Stomach (tissue), 9 donors: ENCODE results near the gene PACSIN3. TPM values are rescaled to one million over a fixed set of nuclear protein-coding genes. Genes with fewer than 3 reads are reported as not detected.
A peak's percentile ranks its signal among the peaks of the same experiment; 100 is the strongest.

Source experiments
- DNase-seq, 2 donors: peaks; one replicate each; pipeline versions ENCODE4 v3.0.0 to v3.0.0-alpha.2; 2013 to 2019
- H3K27ac ChIP-seq, 5 donors: fragments of 200-600 bp in 4 of 5; sonication (generic) in 4 of 5; one replicate each; pipeline ENCODE4 v1.5.1; 2013 to 2019; ENCODE audit warnings: mild to moderate bottlenecking in 1 of 5, moderate library complexity in 1 of 5
- H3K27me3 ChIP-seq, 3 donors: fragments of 200-600 bp; sonication (generic); one replicate each; pipeline ENCODE4 v1.5.1; 2017 to 2019; ENCODE audit warnings: mixed run types in 1 of 3
- H3K36me3 ChIP-seq, 4 donors: fragments of 200-600 bp; sonication (generic); 1 replicate in 3 of 4; 2 replicates in 1 of 4; pipeline ENCODE4 v1.5.1; 2016 to 2019
- H3K4me1 ChIP-seq, 4 donors: fragments of 200-600 bp; sonication (generic); one replicate each; pipeline ENCODE4 v1.5.1; 2016 to 2019
- H3K4me3 ChIP-seq, 4 donors: fragments of 200-600 bp; sonication (generic) in 3 of 4; one replicate each; pipeline ENCODE4 v1.5.1; 2016 to 2019; ENCODE audit warnings: mild to moderate bottlenecking in 1 of 4
- H3K9me3 ChIP-seq, 4 donors: fragments of 200-600 bp; sonication (generic); one replicate each; pipeline ENCODE4 v1.5.1; 2016 to 2019
- CTCF ChIP-seq, 7 experiments: fragments of 450-650 bp in 4 of 7; fragments of 200-600 bp in 3 of 7; sonication (generic) in 3 of 7; IDR thresholded peaks; one replicate each; pipeline ENCODE4 v1.5.1; 2016 to 2019; ENCODE audit warnings: antibody characterized with exemption in 7 of 7, control low read depth in 2 of 7, mild to moderate bottlenecking in 1 of 7
- EP300 ChIP-seq: sonication (generic); formaldehyde crosslinking; IDR thresholded peaks from one replicate; pipeline ENCODE4 v1.6.1; 2017; ENCODE audit warnings: antibody characterized with exemption
- POLR2A ChIP-seq, 4 donors: fragments of 450-650 bp; IDR thresholded peaks; one replicate each; pipeline ENCODE4 v1.6.1; 2016; ENCODE audit warnings: antibody characterized with exemption in 4 of 4, control low read depth in 2 of 4, mild to moderate bottlenecking in 1 of 4, moderate library complexity in 1 of 4
- POLR2AphosphoS5 ChIP-seq, 3 donors: sonication (generic); formaldehyde crosslinking; IDR thresholded peaks; one replicate each; pipeline ENCODE4 v1.6.1; 2016; ENCODE audit warnings: antibody characterized with exemption in 3 of 3
- WGBS, 5 donors: extraction: QIAGEN DNeasy Blood & Tissue Kit in 3 of 5; methylation state at CpG; one replicate each; pipeline versions ENCODE4 v1.1.5 to v1.1.7; 2013 to 2018; 5-methylcytosine and 5-hydroxymethylcytosine counted together
- intact Hi-C: fragments of 100-400 bp; cut with DNase I; formaldehyde crosslinking; loops from one replicate; pipeline ENCODE4 v1.15.1; 2023; ENCODE audit warnings: low total_unique reads
- polyA plus RNA-seq, 3 donors: library from polyadenylated mRNA; stranded (reverse); fragments of 200-250 nt; gene quantifications; one replicate each; pipeline ENCODE4 v1.2.3, GENCODE V29; 2013
- total RNA-seq, 5 donors: library from RNA; depleted of rRNA; stranded (reverse); fragments of >200 nt; gene quantifications; one replicate each; pipeline versions ENCODE4 v1.1.0 to v1.2.3, GENCODE V29; 2014 to 2016
- donor health status: healthy with polysubstance abuse.
- donor health status: Bipolar disorder and iron deficiency.
- donor health status: healthy.

Gene PACSIN3
- total and polyA plus RNA-seq, 8 donors = 6.4 to 59.0 (median 26.0) TPM

DNA sequence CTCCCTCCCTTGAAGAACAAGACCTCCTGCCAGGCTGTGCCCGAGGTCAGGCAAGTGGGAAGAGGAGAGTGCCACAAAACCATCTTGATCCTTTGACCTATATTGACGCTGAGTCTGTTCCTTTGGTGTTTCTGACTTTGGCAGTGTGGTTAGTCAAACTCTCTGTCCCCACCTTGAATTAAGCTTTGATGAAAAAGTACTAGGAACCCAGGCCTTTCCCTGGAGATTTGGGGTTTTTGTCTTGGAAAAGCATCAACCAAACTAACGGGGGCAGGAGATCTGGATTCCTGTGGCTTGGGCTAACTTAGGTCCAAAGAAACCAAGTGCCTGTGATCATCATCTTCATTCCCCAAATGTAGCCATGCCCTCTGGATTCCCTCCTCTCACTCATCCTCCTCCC, 49.9 kb downstream of the PACSIN3 start:
- intact Hi-C loops = no loop called here
- TF ChIP-seq EP300 (no peak), POLR2AphosphoS5 (IDR thresholded peaks at IDR 0.05) (no peak), CTCF (IDR thresholded peaks at IDR 0.05) (no peak), POLR2A (IDR thresholded peaks at IDR 0.05) (no peak)
- Histone ChIP-seq H3K4me3 (no peak overlapping the region), H3K27me3 (no peaks in the 10 kb centered on the region), H3K27ac (no peak overlapping the region), H3K4me1 (peaks cover 0 to 17% (median 5%) of the 10 kb centered on the region in 4 donors), H3K9me3 (no peaks in the 10 kb centered on the region), H3K36me3 (peaks cover 0 to 18% (median 16%) of the 10 kb centered on the region in 4 donors)
- 77 to 81% (median 81%) methylated on average over 3 of the region's 3 CpGs for WGBS, 5 donors
- no peak for DNase-seq

- intact Hi-C loops = no loop called here
- WGBS, 5 donors = 25 to 50% (median 32%) methylated on average over 1 of the region's 1 CpG
- TF ChIP-seq POLR2A (IDR thresholded peaks at IDR 0.05) (no peak), CTCF (IDR thresholded peaks at IDR 0.05) (no peak), EP300 (no peak), POLR2AphosphoS5 (IDR thresholded peaks at IDR 0.05) (no peak)
- no peaks in the 10 kb centered on the region for H3K9me3 ChIP-seq
- no peak overlapping the region for H3K4me3 ChIP-seq
- H3K4me1 ChIP-seq = peaks cover 0 to 19% (median 5%) of the 10 kb centered on the region in 4 donors
- H3K27ac ChIP-seq = peak overlapping the region in 4 of 5 donors; percentile 9 to 51 (median 41)
- no peaks in the 10 kb centered on the region for H3K27me3 ChIP-seq
- H3K36me3 ChIP-seq = peaks cover 0 to 11% (median 9%) of the 10 kb centered on the region in 4 donors
- no peak for DNase-seq
Measured at GRCh38 chr11:47132981-47133380, 53.3 kb downstream of the PACSIN3 start.

DNA sequence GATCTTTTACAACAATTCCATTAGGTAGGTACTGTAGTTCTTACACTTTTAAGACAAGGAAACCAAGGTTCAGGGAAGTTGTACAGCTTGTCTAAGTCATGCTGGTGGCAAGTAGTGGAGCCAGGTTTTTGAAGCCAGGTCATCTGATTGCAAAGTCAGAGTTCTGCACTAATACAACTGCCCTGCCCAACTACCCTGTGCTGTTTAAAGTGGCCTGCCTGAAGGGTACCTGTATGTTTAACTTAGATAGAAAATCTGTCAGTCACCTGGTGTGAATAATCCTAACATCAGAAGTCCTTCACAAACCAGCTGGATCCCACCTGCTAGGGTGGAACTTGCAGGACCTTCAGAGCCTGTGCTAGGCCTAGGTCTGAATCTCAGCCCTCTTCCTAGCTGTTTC, 53.7 kb downstream of the PACSIN3 start:
- Histone ChIP-seq H3K27me3 (no peaks in the 10 kb centered on the region), H3K4me1 (peaks cover 0 to 19% (median 5%) of the 10 kb centered on the region in 4 donors), H3K4me3 (no peak overlapping the region), H3K27ac (peak overlapping the region in 2 of 5 donors; percentile 36 to 46), H3K9me3 (no peaks in the 10 kb centered on the region), H3K36me3 (peaks cover 0 to 6% (median 4%) of the 10 kb centered on the region in 4 donors)
- DNase-seq = peak in 1 of 2 donors; percentile 60
- no peak for TF ChIP-seq POLR2AphosphoS5 (IDR thresholded peaks at IDR 0.05)
- no peak for TF ChIP-seq CTCF (IDR thresholded peaks at IDR 0.05)
- TF ChIP-seq EP300 = no peak
- no peak for TF ChIP-seq POLR2A (IDR thresholded peaks at IDR 0.05)
- intact Hi-C loops = no loop called here

DNA sequence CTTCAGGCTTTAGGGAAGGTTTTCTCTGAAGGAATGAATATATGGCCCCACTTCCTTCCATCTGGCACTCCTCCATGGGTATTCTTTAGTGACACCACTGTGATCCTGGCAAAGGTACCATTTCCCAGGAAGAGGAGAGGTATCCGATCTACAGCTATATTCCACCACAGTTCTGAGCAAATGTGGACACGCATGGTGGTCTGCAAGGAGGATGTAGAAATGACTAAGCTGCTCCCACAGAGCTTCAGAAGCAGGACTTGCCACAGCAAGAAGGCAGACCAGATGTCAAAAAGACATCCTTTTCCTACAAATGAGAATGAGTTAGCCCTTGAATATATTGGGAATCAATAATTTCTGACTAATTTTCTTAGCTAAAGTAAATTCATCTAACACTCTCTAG, 55.1 kb downstream of the PACSIN3 start:
- H3K36me3 ChIP-seq = no peaks in the 10 kb centered on the region
- H3K27ac ChIP-seq = peak overlapping the region in 1 of 5 donors; percentile 5
- H3K9me3 ChIP-seq = no peaks in the 10 kb centered on the region
- H3K4me1 ChIP-seq = peaks cover 0 to 19% (median 5%) of the 10 kb centered on the region in 4 donors
- TF ChIP-seq EP300 (no peak), POLR2A (IDR thresholded peaks at IDR 0.05) (no peak), POLR2AphosphoS5 (IDR thresholded peaks at IDR 0.05) (no peak), CTCF (IDR thresholded peaks at IDR 0.05) (no peak)
- no peaks in the 10 kb centered on the region for H3K27me3 ChIP-seq
- DNase-seq = no peak
- intact Hi-C loops = no loop called here
- no peak overlapping the region for H3K4me3 ChIP-seq
- 94 to 100% (median 98%) methylated on average over 2 of the region's 2 CpGs for WGBS, 5 donors
